NCI-H2107 treated with DMSO at 0.1 percent for 48 hours (cell line): ENCODE results near the gene ZBTB43.

Source experiments
- DNase-seq: peaks from one replicate; lab custom pipeline; 2025; ENCODE audit not compliant: unreplicated experiment; lab: John Stamatoyannopoulos, UW

ZBTB43 gene

GRCh38 chr9:126885131-126885641, 80.3 kb downstream of the ZBTB43 start:
- DNase-seq, result no peak

GRCh38 chr9:126886034-126886822, 81.4 kb downstream of the ZBTB43 start:
- no peak for DNase-seq

GRCh38 chr9:126886897-126887296, 82.1 kb downstream of the ZBTB43 start:
- DNase-seq, result no peak
